WERI-Rb-1 (cell line): Measurements from ENCODE around the gene LPP.
"Not testable (repeated sequence)": the region's sequence is repeated elsewhere in the genome, so short reads cannot be mapped to it uniquely, and the experiment has no call there.

ENCODE experiments used
- DNase-seq: peaks from one replicate; pipeline ENCODE4 v3.0.0-alpha.2; 2020
- H3K27ac ChIP-seq: fragments of 250-450 bp; sonication (Bioruptor Pico); 2 replicates; pipeline ENCODE4 v1.5.1; 2020; ENCODE audit warnings: mild to moderate bottlenecking, moderate library complexity
- H3K27me3 ChIP-seq: fragments of 250-450 bp; sonication (Bioruptor Pico); 2 replicates; pipeline ENCODE4 v1.5.1; 2021; ENCODE audit warnings: mild to moderate bottlenecking, low read depth, moderate library complexity; ENCODE audit not compliant: insufficient read depth, severe bottlenecking
- H3K36me3 ChIP-seq: fragments of 250-450 bp; sonication (Bioruptor Pico); 2 replicates; pipeline ENCODE4 v1.5.1; 2020; ENCODE audit warnings: mild to moderate bottlenecking, moderate library complexity
- H3K4me3 ChIP-seq: 2 replicates; pipeline ENCODE4 v1.5.1; 2011; ENCODE audit warnings: low read depth, mild to moderate bottlenecking, control low read depth, low read length
- H3K9me3 ChIP-seq: fragments of 250-450 bp; sonication (Bioruptor Pico); 2 replicates; pipeline ENCODE4 v1.5.1; 2021; ENCODE audit warnings: mild to moderate bottlenecking, moderate library complexity; ENCODE audit not compliant: severe bottlenecking
- TF ChIP-seq, protein P1 (sequence below): IDR thresholded peaks from 2 replicates; pipeline ENCODE4 v1.5.1; 2011; ENCODE audit warnings: low read depth, mild to moderate bottlenecking, control low read depth, inconsistent platforms, low read length

Gene LPP

GRCh38 chr3:188700918-188701317 lies 547.0 kb downstream of the LPP start:
- Histone ChIP-seq H3K27me3 (no peaks in the 10 kb centered on the region), H3K27ac (no peak overlapping the region), H3K36me3 (no peaks in the 10 kb centered on the region), H3K9me3 (no peaks in the 10 kb centered on the region), H3K4me3 (no peak overlapping the region)
- no peak for DNase-seq
- TF ChIP-seq, protein P1, sequence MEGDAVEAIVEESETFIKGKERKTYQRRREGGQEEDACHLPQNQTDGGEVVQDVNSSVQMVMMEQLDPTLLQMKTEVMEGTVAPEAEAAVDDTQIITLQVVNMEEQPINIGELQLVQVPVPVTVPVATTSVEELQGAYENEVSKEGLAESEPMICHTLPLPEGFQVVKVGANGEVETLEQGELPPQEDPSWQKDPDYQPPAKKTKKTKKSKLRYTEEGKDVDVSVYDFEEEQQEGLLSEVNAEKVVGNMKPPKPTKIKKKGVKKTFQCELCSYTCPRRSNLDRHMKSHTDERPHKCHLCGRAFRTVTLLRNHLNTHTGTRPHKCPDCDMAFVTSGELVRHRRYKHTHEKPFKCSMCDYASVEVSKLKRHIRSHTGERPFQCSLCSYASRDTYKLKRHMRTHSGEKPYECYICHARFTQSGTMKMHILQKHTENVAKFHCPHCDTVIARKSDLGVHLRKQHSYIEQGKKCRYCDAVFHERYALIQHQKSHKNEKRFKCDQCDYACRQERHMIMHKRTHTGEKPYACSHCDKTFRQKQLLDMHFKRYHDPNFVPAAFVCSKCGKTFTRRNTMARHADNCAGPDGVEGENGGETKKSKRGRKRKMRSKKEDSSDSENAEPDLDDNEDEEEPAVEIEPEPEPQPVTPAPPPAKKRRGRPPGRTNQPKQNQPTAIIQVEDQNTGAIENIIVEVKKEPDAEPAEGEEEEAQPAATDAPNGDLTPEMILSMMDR = no peak

DNA sequence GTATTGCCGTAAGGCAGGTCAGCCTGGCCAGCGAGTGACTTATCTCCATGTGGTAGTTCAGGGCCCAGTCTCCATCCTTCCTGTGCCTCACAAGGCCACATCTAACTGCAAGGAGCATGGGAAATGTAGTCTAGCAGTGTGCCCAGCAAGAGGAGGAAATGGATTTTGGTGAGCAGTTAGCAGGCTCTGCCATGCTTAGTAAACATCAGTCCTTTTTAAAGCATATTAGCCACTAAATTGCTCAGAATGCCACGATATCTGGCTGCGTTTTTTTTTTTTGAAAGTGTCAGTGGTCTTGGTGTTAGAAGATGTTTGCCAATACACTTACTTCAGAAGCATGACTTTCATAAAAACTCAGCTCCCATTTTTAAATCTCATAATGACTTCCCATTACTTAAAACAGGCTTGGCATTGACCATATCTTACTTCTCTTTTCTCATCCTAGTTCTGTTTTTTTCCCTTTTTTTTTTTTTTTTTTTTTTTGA lies 547.6 kb downstream of the LPP start:
- TF ChIP-seq, protein P1 = no peak
- no peaks in the 10 kb centered on the region for H3K27me3 ChIP-seq
- H3K27ac ChIP-seq = no peak overlapping the region
- H3K4me3 ChIP-seq = no peak overlapping the region
- no peak for DNase-seq
- no peaks in the 10 kb centered on the region for H3K36me3 ChIP-seq
- no peaks in the 10 kb centered on the region for H3K9me3 ChIP-seq

- H3K9me3 ChIP-seq, H3K4me3 ChIP-seq, H3K27ac ChIP-seq, H3K36me3 ChIP-seq, H3K27me3 ChIP-seq, DNase-seq: not testable (repeated sequence)
These were observed 548.1 kb downstream of the LPP start for GRCh38 chr3:188702028-188702427.

DNA sequence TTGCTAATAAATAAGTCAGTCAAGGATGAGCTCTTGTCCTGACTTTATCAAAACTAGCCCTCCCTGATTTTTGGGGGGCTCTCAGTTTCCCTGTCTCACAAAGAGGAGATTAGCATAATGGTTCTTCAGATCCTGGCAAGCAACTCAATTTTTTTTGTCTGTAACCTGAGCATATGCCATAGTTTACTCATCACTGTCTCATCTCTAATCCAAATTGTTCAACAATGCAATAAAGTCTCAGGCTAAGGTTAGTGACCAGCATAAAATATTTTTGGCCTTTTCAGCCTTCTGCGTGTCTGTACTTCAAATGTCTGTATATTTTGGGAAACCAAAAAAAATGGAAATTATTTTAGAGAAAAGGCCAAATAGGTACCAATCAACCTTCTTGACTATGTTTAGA lies 552.2 kb downstream of the LPP start:
- H3K36me3 ChIP-seq = no peaks in the 10 kb centered on the region
- TF ChIP-seq, protein P1 = no peak
- no peaks in the 10 kb centered on the region for H3K9me3 ChIP-seq
- no peak for DNase-seq
- H3K27me3 ChIP-seq = no peaks in the 10 kb centered on the region
- no peak overlapping the region for H3K4me3 ChIP-seq
- H3K27ac ChIP-seq = no peak overlapping the region

GRCh38 chr3:188706599-188706998 lies 552.6 kb downstream of the LPP start:
- TF ChIP-seq, protein P1 = no peak
- Histone ChIP-seq H3K27ac (no peak overlapping the region), H3K36me3 (no peaks in the 10 kb centered on the region), H3K9me3 (no peaks in the 10 kb centered on the region), H3K27me3 (no peaks in the 10 kb centered on the region), H3K4me3 (no peak overlapping the region)
- DNase-seq = no peak

DNA sequence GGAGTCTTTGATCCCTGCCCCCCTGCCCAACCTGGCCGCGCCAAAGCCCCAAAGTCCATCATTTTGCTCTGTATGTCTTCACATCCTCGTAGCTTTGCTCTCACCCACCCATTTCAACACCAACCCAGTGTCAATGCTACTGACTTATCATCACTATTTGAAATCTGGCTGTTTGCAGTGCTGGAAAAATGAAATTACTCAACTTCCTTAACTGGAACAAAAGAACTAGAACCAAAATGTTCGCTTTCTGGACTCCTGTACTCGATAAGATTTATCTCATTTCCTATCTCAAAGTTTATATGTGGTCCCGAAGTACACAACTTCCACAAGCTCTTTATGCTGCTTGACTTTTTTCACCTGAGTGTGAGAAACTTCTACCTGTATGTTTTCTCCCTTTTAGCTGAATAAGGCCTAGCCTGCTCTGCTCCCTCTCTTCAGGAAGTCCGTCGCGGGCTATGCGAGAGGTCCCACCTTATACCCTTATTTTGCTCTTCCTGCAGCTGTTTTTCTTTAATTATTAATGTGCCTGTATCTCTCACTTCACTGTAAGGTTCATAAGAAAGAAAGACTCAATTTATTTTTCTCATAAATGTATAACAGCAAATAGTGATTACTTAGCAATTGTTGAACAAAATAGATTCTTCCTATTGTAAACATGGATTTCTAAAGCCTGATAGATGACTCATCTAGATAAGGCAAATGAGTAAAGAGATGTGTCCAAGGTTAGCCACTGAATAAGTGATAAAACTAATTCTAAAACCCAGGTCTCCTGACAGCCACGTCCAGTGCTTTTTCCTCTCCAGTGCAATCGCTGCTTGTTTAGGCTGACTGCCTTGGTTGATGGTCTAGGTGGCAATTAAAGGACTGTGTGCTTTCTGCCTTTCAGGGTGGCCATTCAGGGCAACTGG lies 553.7 kb downstream of the LPP start:
- Histone ChIP-seq H3K4me3 (no peak overlapping the region), H3K36me3 (no peaks in the 10 kb centered on the region), H3K27me3 (no peaks in the 10 kb centered on the region), H3K9me3 (no peaks in the 10 kb centered on the region), H3K27ac (no peak overlapping the region)
- TF ChIP-seq, protein P1 = no peak
- DNase-seq = no peak
